DMS 273 treated with DMSO at 0.1 percent for 48 hours (cell line): ENCODE measurements around the gene AFF3.
"Not testable (repeated sequence)": the region's sequence is repeated elsewhere in the genome, so short reads cannot be mapped to it uniquely, and the experiment has no call there.

Source experiments
- DNase-seq: peaks from one replicate; lab custom pipeline; 2025; lab: John Stamatoyannopoulos, UW

Gene AFF3

DNA sequence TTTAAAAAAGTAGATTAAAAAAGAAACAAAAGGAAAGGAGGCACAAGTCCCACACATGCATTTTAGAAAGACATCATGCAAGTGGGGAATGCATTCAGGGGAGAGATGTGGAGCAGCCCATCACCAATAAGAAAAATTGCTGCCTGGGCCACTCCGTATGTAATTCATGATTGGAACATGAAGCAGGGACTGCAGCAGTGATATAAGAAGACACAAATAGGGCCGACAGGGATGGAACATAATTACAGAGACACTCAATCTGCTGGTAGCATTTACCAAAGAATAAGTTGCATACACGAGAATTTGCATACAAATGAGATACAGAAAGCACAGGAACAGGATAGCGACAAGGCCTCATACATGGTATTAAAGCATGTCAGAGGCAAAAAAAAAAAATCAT lies 6.5 kb upstream of the AFF3 start:
- no peak for DNase-seq

DNA sequence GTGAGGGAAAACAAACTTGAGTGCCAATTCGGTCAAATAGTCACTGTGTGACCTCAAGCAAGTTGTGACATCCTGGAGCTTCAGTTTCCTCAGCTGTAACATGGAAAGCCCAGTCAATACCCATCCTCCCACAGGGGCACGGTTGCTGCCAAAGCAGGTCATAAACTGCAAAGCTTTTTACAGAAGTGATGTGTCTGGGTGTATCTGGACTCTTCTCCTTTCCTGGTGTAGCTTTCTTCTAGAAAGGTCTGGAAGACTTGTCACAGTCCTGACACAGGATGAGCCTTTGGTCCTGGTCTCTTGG lies 4.2 kb upstream of the AFF3 start:
- no peak for DNase-seq

- DNase-seq, result no peak
These were observed 3.7 kb upstream of the AFF3 start for GRCh38 chr2:100145893-100146656.

GRCh38 chr2:100143286-100143685 lies 896 bp upstream of the AFF3 start:
- DNase-seq, result no peak

DNA sequence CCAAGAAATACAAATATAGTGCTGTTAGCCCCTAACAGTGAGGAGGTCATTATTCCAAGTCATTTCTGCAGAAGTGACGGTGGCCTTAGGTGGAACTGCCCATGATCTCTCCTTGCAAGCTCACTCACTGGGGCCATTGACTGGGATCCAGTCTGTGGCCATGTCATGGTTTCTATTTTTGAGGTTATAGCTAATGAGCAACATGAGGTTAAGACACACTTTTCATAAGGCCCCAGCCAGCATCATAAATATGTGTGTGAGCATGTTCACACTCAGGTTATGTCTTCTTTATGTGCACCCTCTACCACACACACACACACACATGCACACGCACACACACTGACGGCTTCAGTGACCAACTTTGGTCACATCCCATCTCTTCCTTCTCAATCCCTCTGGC lies 484 bp downstream of the AFF3 start:
- DNase-seq, result no peak

- DNase-seq, result no peak
These were observed 1.8 kb downstream of the AFF3 start for GRCh38 chr2:100140582-100140981.

DNA sequence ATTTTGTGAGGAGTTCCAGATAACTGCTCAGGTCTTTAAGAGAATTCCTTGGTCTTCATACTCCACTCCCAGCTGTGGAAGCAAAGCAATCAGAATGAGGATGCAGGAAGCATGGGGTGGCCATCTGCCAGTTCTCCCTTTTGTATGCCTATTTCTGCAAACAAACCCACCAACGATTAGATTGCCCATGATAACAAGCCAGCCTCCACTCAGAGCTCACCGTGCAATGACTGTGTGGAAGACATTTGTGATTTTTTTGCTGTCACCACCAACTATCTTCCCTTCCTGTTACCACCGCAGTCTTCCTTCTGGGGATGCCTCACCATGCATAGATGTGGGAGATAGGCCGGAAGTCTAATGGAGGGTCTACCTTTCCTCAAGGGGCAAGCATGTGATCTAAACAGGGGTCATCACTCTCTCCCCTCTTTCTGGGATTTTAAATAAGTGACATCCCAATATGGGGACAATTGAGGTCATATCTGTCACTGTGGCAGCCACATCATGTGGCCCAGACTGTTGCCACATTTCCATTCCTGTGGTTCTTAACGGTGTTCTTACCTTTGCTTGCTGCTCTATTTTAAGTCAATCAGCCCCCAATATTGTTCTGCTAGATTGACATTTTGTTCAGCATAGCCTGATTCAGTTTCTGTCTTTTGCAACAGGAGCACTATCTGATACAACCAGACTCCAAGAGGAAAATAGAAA lies 4.4 kb downstream of the AFF3 start:
- no peak for DNase-seq

DNA sequence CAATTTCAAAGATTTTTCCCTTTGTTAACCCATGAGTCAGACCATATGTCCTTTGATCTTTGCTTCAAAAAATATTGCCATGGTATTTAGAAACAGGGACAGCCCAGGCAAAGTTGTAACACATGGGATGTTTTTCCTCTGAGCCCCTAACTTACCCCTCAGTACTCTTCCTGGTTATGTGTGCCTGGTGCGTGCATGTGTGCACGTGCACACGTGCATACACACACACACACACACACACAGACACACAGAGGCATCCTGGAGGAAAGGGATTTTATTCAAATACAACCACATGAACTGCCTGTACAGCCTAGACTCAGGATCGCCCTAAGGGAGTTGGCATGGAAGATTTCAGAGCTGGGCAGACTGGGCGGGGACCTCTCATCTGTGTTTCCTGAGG lies 5.1 kb downstream of the AFF3 start:
- no peak for DNase-seq

DNA sequence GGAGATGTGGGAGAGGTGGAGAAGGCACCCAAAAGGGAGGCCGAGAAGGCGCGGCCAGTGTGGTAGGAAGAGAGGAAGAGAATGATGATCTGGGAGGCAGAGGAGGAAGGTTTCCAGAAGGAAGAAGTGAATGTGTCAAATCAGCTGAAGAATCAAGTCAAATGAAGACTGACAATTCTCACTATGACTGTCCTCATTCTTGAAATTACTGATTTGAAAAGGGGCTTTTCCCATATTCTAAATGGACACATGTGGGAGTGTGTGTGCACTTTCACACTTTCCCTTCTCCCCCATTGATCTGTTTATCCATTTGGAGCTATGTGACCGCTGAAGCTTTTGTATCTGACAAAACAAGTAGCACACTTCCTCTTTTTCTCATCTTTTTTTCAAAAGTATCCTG lies 6.1 kb downstream of the AFF3 start:
- no peak for DNase-seq

GRCh38 chr2:100135415-100135814 lies 7.0 kb downstream of the AFF3 start:
- DNase-seq, result no peak

DNA sequence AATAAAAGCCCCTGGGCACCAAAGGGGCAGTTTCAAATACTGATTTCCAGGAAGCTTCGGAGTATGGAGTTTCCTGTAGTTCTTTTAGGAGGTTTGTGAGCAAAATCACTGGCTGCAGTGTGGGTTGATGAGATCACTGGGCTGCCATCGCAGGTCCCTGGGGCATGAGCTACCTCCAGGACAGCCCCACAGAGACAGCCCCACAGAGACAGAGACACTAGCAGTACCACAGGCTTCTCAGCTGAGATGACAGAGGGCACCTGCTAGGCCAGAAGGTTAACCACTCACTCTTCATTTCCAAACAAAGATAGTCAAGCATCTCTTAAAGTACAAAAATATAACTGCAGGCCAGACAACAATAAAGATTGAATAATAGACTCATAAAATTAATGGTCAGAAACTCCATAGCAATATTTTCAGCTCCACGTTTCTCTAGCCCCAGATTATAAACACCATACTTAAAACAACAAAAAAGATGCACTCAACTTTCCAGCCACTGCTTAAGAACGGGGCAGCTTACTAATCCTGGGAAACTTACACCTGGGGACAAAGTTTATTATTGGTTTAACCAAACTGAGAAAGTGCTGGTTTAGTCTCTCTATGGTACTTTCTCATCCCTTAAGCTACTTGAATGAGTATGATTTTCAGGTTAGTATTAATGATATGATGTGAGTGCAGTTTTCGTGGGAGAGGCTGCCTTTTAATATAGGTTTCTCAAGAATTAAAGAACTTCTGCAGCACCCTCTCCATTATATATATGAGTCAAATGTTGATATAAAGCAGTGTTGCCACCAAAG lies 11.6 kb downstream of the AFF3 start:
- no peak for DNase-seq

DNA sequence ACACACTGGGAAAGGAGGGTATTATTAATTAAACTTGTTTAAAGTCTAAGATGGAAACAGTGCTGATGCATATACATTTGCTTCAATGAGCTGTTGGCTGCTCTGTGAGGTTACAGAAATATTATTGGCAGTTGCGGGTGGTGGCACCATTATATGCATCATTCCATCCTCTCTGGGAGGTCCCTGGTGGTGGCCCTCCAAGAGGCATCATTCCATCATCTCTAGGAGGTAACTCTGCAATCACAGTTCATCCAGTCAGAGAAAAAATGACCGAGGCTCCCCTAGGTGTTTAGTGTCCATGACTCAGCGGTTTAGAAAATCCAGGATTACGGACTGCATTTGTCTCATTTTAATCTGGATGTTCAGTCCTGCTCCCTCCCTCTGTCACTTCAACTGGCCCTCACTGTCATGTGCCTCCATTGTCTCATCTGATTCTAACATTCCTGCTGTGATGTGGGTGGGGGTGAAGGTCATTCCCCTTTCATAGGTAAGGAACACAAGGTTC lies 15.4 kb downstream of the AFF3 start:
- no peak for DNase-seq

- no peak for DNase-seq
These were observed 16.2 kb downstream of the AFF3 start for GRCh38 chr2:100126201-100126600.

DNA sequence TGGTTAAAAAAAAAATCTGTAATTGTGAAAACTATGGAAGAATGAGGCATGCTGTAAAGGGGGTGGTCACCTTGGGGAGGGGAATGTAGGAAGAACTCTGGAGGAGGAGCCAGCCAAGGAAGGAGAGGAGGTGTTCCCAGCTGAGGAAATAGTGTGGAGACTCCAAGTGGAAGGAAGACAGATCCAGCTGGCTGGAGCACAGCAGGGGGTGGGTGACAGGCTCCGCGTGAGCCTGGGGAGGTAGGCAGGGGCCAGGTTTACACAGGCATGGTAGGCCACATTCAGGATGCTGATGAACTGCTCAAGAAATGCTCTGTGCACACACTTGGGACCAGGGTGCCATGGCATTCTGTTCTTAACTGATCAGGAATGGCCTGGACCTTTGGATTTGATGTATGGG lies 16.8 kb downstream of the AFF3 start:
- DNase-seq, result no peak

- no peak for DNase-seq
These were observed 17.6 kb downstream of the AFF3 start for GRCh38 chr2:100124761-100125160.

DNA sequence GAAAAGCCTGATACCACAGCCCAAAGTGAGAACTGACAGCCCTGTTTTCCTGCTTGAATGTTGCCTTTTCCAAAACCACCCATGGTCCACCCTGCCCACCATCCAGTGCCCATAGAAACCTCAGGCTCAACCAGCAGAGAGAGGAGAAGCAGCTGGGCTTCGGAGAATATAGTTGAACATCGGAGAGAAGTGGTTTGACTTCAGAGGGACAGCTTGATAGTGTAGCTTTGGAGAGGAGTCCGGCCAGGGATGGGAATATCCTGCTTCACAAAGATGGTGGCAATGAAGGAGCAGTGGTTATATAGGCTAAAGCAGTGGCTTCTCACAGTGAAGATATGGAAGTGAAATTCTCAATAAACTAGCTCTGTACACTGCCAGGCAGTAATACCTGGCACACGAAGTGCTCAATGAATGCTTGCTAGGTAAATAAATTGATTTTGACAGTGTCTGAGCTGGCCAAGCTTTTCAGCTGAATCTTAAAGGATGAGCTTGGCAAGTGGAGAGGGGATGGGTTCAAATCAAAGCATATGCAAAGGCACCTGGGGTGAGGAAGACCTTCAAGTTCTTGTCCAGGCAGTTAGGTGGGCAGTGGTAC lies 21.2 kb downstream of the AFF3 start:
- DNase-seq, result no peak

- no peak for DNase-seq
These were observed 23.2 kb downstream of the AFF3 start for GRCh38 chr2:100119235-100119634.

DNA sequence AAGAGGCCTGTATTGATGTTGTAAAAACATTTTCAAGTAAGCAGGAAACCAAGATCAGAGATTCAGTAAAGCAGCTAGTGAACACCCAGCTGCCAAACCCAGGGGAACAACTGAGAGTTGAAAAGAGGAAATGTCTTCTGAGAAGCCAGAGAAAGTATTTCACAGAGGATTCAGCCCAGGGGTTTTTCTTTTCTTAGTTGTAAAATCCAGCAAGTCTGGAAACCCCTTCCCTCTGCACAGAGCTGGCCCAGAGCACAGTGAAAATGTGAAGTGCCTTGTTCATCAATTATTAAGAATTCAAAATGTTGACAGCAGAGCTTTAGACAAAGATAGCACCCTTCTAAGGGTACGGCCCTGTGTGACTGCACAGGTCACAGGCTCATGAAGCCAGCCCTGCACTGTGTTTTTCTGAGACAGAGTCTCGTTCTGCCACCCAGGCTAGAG lies 28.4 kb downstream of the AFF3 start:
- DNase-seq, result no peak

- no peak for DNase-seq
These were observed 31.8 kb downstream of the AFF3 start for GRCh38 chr2:100110614-100111000.

DNA sequence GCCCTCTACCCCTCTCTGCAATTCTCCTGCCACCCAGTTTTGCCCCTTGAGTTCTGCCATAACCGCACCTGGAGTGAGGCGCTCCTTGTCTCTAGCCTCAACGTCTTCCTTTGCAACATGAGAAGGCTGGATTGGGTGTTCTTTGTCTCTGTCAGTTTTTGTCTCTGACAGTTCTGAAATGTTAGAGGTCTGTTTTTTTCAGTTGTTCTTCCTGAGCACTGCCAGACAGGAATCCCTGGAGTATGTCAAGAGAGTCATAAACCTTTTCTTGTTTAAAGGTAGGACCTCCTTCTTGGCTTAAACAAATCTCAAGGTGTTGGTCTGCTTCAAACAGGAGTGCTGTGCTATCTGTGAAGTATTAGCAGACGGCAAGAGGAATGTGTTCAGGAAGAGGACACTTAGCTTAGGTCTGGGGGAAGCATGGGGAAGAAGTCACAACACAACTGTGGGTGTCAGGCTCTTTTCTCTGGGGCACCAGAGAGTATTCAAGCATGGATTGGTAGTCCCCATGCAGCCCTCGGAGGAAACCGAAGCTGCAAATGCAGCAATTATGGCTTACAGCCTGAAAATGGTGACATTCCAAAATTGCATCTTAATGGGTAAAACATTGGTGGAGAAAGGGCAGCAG lies 32.3 kb downstream of the AFF3 start:
- DNase-seq, result no peak

GRCh38 chr2:100108648-100109020 lies 33.8 kb downstream of the AFF3 start:
- not testable (repeated sequence) for DNase-seq
